GM11168 (cell line): Measurements from ENCODE around the gene ALPL.
"Not testable (repeated sequence)": the region's sequence is repeated elsewhere in the genome, so short reads cannot be mapped to it uniquely, and the experiment has no call there.

Experiments
- in situ Hi-C: fragments of 300-500 bp; cut with MboI; formaldehyde crosslinking; loops from one replicate; pipeline ENCODE4 v1.12.0; 2022; ENCODE audit warnings: low sequenced_read_pairs; ENCODE audit not compliant: unreplicated experiment

Gene ALPL

DNA sequence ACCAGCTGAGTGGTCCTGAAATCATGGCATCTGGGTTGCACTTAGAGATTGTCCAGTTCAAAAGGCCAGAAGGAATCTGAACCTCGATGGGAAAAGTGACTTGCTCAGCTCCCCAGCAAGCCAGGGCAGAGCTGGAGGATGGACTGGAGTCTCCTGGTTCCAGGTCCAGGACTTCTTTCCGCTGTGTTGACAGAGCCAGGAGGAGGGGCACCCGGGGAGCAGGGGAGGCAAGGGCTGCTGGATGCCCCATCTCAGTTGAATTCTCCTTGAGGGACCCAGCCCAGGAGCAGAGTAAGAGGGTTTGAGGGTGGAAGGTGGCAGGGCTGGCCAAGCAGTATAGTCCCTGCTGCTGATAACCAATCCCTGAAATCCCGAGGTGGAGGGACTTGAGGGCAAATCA, 2.4 kb upstream of the ALPL start:
- in situ Hi-C loops, result no loop called here

DNA sequence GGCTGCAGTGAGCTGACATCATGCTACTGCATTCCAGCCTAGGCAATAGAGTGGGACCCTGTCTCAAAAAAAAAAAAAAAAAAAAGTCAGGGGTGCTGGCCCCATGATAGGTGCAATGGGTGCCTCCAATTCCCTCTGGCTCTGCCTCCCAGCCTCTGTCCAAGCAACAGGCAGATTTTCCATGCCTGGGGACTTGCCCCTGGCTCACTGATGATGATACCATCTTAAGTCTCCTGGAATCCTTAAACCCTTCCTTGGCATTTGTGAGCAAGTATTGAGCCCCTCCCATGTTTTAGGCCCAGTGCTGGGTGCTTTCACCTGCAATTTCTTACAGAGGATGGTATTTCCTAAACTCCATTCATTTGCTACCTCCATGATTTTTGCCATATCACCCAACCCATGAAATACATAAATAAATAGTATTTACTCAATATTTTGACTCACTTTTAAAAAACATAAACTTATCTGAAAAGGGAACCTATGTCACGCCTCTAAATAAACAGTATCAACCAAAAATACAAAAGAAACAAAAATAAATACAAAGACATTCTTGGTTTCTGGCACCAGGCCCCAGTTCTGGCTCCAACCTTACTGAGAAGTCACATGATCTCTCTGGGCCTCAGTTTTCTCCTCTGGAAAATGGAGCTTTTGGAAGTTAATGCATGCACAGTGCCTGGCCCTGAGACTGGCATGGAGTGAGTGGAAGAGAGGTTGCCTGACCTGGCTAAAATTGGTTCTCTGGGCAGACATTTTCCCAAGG, 1.5 kb upstream of the ALPL start:
- in situ Hi-C loops, result no loop called here

DNA sequence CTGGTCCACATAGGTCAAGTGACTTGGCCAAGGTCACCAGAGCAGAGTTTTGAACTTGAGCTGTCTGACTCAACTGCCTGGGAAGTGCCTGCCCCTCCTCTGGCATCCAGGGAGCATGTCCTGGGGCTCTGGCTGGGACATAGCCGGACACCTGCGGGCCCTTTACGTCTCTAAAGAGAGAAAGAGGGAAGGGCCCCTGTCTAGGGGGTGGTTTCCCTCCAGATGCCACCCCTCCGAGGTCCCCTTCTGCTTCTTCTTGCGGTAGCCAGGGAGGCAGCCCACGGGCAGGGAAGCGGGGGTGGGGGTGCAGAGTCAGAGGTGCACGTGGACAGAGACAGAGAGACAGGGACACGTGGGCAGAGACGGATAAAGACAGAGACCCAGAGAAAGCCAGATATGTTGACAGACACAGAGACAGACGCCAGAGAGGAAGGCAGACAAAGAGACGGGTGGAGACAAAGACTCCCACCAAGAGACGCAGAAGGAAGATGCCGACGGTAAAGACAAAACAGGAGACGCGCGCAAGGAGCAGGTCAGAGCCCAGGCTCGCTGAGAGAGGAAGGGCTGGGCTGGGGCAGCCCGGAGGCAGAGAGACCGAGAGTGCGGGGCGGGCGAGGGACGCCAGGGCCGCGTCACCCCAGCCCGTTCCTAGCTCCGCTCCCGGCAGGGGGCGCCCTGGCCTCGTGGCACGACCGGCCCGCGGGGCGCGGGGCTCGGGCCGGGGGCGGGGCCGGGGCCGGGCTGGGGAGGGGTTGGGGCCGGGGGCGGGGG, 458 bp upstream of the ALPL start:
- in situ Hi-C loops, result no loop called here

DNA sequence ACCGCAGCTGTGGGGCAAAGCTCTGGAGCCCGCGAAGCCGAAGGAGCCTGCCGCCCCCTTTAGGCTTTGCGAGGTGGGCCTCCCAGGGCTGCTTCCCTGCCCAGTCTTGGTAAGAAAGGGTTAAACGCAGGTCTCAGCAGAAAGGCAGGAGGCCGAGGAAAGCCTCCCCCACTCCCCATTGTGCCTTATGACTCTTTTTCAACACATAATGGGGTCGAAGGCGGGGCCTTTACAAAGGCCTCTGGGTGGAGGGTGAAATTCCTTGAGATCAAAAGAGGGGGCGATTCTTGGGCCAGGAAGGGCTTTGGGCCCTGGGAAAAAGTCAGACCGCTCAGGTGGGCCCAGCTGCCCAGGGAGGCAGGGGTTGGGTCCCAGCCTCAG, 880 bp downstream of the ALPL start:
- in situ Hi-C loops, result no loop called here

DNA sequence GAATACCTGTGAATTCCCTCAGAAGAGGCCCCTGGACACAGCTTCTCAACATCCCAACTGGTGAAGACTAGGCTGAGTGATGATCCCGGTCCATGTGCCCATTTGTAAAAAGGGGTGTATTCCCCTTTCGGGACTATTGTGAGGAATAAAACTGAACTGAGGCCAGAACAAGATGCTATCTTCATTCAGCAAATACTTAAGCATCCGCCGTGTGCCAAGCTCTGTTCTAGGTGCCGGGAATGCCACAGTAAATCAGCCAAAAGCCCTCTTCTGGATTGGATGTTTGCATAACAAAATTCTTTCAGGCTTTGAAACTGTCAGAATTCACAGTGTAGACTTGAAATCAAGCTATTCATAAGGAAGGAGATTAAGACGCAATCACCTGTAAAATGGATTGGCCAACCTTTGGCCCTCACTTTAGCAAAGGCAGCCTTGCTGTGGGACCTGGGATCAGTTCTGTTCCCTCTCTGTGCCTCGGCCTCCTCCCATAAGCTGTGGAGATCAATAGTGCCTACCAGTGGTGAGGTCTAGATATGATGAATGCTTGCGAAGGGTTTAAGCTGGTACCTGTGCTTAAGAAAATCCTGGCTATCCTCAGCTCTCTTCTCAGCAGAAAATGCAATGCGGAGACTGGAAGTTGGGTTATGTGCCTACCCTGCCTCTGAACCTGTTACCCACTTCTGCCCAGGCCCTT, 1.8 kb downstream of the ALPL start:
- in situ Hi-C loops, result no loop called here

DNA sequence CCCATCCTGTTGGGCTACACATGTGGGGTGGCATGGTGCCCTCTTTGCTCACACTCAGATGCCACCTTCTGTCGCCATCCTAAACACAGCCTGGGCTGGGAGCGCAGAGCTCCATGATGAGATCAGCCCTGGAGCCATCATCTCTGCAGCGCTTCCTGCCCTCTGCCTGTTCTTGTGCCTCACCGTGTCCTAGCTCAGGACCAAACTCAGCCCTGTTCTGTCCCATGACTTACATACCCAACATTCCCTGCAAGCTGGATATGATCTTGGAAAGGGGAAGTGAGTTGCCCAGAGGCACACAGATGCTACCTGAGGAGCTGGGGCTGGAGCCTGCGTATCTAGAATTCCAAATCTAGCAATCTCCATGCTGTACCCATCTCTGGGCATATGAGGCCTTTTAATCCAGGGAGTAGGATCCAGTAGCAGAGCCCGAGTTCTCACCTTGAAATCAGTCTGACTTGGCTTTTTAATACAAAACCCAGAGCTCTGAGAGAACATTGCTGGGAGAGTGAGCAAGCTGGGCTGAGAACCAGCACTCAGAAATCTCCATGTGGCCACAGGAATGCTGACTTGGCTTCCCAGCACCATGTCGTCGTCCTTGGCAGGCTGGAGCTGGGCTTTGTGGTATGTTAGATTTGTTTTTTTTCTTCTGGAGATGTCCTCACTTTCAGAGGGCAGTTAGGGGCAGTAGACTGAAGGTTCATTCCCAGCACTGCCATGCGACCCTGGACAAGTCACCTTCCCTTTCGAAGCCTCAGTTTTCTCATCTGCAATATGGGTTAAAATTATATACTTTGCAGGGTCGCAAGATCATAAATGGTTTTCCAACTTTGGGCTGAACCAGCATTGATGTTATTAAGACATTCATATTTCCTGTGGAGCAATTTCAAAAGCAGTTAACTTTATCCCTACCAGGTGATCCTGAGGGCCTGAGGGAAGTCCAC, 2.6 kb downstream of the ALPL start:
- in situ Hi-C loops, result no loop called here

DNA sequence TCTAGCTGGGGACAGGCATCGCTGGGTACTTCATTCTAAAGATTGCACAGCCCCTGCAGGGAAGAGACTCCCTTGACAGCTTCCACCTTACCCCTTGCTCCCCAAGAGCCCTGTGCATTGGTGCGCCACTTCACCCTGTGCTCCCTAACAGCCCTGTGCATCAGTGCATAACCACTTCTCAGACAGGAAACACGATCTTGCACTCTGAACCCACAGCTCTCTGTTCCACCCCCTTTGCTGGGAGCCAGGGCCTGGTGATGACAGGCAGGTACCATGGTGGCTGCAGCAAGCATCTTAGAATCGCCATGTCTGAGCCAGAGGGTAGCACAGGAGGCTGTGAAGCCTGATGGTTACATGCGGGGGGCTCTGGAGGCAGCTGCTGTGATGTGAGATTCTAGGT, 5.0 kb downstream of the ALPL start:
- in situ Hi-C loops, result no loop called here

DNA sequence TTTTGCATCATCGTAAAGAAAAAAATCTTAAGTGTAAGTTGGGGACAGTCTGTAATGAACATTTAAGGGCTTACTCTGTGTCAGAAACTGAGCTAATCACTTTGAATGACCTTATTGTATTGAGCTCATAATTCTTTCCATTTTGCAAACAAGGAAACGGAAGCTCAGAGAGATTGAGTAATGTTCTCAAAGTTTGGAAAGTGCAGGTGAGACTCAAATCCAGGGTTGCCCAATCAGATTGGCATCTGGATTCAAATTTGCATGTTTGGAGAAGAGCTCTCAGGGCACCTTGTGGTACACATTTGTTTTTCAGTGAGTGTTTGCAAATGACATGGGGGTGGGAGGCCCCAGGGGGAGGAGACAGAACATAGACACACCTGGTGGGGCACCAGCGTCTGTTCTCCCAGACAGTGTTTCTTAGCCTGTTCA, 8.0 kb downstream of the ALPL start:
- in situ Hi-C loops, result no loop called here

DNA sequence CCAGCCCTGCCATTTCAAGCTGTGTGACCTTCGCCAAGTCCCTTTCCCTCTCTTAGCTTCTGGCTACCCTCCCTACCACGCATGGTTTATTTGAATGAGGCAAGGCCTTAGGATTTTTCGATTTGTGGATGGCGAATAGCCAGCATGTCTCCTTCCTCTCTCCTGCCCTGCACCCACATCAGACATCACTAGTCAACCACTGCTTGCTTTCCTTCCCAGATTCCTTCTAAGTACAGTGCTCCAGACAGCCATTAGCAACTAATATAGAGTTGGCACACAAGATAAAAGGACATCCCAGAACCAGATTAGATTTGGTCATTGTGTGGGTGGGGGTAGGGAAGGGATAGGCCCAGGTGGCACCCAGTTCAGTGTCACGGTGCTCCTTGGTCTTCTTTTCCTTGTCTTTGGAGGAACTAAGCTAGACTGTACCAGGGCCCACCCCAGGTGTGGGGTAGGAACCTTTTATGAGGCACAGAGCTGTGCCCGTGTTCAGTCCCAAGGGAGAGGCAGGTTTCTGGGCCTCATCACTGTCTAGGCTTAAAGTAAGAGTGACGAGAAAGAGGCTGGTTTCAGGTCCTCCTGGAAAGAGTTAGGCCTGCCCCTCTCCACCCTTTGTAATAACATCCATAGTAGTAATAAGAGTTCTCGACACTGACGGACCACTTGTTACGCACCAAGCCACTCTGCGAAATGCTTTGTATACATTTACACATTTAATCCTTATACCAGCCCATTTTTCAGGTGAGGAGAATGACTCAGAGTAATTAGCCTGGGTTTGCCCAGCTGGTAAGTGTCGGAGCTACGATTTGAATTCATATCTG, 8.6 kb downstream of the ALPL start:
- in situ Hi-C loops, result no loop called here

DNA sequence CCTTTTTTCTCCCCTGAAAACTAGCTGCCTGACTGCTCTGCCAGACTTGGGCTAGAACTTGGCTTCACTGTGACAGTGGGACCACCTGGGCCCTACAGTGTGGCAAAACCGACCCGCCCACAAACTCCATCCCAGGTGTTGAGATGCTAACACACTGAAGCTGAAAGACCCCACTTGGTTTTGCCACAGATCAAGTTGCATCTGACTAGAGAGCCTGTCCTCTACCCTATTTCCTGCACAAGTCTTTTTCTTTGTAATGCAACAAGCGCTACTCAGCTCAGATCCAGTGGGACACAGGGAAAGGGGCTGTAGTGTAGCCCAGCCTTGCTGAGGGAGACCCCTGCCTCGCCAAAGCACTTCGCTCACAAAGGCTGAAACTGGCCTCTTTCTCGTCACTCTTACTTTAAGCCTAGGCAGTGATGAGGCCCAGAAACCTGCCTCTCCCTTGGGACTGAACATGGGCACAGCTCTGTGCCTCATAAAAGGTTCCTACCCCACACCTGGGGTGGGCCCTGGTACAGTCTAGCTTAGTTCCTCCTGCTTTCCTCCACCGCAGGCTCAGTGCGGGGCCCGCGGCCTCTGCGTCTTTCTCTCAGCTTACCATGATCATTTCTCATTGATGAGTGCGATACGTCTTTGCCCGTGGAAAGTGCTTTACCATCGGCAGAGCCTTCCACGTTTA, 9.7 kb downstream of the ALPL start:
- in situ Hi-C loops, result no loop called here

DNA sequence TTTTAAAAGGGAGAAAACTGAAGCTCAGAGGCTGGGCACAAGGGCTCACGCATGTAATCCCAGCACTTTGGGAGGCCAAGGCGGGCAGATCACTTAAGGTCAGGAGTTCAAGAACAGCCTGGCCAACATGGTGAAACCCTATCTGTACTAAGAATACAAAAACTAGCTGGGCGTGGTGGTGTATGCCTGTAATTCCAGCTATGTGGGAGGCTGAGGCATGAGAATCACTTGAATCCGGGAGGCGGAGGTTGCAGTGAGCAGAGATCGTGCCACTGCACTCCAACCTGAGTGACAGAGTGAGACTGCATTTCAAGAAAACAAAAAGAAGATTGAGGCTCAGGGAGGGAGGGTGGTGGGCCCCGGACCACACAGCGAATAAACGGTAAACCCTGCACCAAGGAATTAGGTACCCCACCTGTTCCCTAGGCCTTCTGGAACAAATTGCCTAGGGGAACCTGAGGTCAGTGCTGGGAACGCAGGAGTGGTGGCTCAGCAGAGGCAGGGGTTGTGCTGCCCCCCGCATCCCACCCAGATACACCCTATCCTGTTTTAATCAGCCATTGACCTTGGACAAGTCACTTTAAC, 10.4 kb downstream of the ALPL start:
- in situ Hi-C loops, result not testable (repeated sequence)

DNA sequence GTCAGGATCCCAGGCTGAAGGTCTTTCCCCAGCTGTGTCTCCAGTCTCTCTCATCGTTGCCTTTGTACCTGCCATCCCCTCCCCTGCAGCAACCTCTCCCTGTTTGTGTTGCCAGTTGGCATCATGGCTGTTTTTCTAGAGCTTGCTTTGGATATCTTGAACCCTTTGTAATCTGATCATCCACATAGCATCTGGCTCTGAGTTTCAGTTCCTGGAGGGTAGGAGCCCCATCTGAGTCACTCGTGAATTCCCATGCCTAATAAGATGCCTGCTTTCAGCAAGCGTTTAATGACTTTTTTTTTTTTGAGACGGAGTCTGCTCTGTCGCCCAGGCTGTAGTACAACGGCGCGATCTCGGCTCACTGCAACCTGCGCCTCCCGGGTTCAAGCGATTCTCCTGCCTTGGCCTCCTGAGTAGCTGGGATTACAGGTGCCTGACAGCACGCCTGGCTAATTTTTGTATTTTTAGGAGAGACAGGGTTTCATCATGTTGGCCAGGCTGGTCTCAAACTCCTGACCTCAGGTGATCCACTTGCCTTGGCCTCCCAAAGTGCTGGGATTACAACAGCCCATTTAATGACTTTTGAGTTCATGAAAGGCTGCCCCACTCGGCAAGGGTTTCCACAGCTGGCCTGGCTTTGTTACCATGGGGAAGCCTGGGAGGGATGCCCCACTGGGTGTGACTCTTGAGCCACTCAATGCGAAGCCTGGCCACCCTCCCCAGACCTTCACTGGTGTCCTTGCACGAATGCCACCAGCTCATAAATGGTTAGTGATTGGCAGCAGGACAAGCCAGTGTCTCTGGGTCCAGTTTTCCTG, 11.9 kb downstream of the ALPL start:
- in situ Hi-C loops, result no loop called here

DNA sequence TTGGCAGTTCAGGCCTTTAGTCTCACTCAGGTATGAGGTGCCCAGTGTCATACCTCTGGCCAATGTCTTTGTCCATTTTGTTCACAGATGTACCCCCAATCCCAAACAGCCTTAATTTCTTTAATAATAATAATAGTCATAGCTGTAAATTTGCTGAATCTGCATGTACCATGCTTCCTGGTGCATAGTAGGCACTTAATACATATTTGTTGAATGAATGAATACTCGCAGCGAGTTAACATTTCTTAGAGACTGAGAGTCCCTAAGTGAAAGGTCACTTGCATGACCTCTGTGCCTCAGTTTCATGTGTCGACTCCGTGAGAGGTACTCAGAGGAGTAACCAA, 12.5 kb downstream of the ALPL start:
- in situ Hi-C loops, result no loop called here

DNA sequence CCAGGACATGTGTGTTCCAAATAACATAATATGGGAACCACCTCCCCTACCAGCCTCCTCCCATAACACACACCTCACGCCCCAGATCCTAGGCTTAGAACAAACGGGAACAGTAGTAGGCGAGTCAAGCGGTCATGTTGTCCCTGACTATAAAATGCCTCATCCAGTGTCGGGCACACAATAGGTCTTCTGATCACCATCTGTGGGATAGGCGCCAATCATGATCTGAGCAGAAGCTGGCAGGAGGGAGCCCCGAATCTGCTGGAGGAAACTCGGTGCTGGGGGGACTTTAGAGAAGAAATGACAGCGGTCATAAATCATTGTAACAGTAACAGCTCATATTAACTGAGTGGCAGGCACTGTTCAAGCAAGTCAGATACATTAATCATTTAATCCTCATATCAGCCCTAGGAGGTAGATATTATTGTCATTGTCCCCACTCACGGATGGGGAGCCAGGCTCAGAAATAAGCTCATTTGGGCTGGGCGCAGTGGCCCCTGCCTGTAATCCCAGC, 13.4 kb downstream of the ALPL start:
- in situ Hi-C loops, result no loop called here

DNA sequence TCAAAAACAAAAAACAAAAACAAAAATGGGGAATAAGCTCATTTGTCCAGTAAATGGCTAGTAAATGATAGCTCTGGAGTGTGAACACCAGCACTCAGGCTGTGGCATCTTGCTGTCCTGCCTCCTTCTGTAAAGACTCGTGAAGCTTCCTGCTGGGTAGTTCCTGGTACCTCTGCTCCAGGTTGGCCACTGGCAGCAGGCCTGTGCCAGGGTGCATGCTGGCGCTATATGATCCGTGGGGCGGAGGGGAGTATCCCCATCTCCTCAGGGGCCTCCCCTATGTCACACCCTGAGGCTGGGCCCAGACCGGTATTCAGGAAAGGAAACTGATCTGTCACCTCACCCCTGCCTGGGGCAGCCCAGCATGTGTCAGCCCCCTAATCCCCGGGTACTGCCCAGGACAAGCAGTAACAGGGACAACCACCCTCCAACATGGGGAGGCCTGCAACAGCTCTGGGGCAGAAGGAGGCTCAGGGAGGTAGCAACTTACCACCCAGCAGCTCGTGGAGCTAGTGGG, 14.1 kb downstream of the ALPL start:
- in situ Hi-C loops, result no loop called here

DNA sequence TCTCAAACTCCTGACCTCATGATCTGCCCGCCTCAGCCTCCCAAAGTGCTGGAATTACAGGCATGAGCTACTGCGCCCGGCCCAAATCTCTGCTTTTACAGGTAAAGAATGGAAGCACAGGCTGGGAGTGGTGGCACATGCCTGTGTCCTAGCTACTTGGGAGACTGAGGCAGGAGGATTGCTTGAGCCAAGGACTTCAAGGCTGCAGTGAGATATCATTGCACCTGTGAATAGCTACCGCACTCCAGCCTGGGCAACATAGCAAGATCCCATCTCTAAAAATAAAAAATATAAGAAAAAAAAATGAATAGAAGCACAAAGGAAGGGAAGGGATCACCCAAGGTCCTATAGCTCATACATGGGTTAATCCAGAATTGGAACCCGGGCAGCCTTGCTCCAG, 15.0 kb downstream of the ALPL start:
- in situ Hi-C loops, result no loop called here

DNA sequence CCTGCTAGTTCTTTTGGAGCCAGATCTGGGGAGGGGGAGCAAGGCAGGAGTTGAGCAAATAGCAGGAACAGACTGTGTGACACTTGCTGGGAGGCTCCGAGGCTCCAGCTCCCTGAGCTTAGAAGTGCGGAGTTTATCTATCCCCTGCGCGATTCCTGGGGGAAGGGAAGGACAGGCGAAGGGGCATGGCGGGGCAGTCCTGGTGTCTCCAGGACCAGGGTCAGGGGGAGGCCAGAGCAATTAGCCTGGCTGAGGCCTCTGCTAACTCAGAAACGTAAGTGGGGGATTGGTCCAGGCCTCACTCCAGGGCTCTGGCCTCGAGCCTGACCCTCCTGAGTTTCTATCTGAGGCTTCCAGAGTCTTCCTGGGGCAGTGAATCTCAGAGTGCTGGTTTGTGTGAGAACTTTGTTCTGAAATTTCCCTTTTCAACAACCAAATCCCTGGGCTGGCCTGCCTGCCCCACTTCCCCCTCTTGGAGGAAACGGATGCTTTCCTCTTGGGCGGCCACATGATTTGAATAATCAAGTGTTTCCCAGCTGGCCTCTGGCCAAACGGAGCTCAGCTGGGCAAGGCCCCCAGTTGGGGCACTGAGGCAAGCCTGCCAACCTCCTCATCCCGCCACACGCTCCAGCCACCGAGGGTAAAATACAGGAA, 15.6 kb downstream of the ALPL start:
- in situ Hi-C loops, result no loop called here
